Body of pancreas (tissue), 4 donors: ENCODE data around the gene ASAP2.

Experiments
- POLR2A ChIP-seq, 3 donors: fragments of 450-650 bp; IDR thresholded peaks; one replicate each; pipeline ENCODE4 v1.6.1; 2016; ENCODE audit warnings: antibody characterized with exemption in 3 of 3, mild to moderate bottlenecking in 2 of 3
- TF ChIP-seq, protein P1 (sequence below), 7 experiments: fragments of 450-650 bp in 4 of 7; fragments of 200-600 bp in 3 of 7; sonication (generic) in 3 of 7; IDR thresholded peaks; one replicate each; pipeline ENCODE4 v1.5.1; 2016 to 2019; ENCODE audit warnings: antibody characterized with exemption in 7 of 7

GRCh38 chr2:9344434-9344833 is 137.8 kb downstream of the ASAP2 start:
- TF ChIP-seq, protein P1, sequence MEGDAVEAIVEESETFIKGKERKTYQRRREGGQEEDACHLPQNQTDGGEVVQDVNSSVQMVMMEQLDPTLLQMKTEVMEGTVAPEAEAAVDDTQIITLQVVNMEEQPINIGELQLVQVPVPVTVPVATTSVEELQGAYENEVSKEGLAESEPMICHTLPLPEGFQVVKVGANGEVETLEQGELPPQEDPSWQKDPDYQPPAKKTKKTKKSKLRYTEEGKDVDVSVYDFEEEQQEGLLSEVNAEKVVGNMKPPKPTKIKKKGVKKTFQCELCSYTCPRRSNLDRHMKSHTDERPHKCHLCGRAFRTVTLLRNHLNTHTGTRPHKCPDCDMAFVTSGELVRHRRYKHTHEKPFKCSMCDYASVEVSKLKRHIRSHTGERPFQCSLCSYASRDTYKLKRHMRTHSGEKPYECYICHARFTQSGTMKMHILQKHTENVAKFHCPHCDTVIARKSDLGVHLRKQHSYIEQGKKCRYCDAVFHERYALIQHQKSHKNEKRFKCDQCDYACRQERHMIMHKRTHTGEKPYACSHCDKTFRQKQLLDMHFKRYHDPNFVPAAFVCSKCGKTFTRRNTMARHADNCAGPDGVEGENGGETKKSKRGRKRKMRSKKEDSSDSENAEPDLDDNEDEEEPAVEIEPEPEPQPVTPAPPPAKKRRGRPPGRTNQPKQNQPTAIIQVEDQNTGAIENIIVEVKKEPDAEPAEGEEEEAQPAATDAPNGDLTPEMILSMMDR (IDR thresholded peaks at IDR 0.05) = no peak
- TF ChIP-seq POLR2A (IDR thresholded peaks at IDR 0.05) = no peak
